HepG2 (cell line): ENCODE results near the gene PLA1A. TPM values are rescaled to one million over a fixed set of nuclear protein-coding genes. Genes with fewer than 3 reads are reported as not detected.

Experiments
- ATAC-seq: fragments of 200-7000 bp; cut with Tn5 transposase; 3 replicates; pipeline ENCODE4 v1.9.1; 2020; ENCODE audit warnings: mild to moderate bottlenecking, moderate library complexity
- BruUV-seq: library from RNA; stranded (reverse); fragments of 400-500 nt; replicated peaks from 2 replicates; lab custom pipeline; 2021; lab: Mats Ljungman, UMichigan
- CTCF ChIA-PET: fragments of 300-600 bp; formaldehyde crosslinking; extraction: SDS; loops from one replicate; lab custom pipeline; 2021; ENCODE audit warnings: low total read pairs, inconsistent platforms, low intra/inter-chr PET ratio; lab: Yijun Ruan, JAX
- POLR2A ChIA-PET: fragments of 350-600 bp; sonication (Branson Sonifier 250); formaldehyde crosslinking; loops from one replicate; lab custom pipeline; 2020; ENCODE audit warnings: antibody characterized with exemption, inconsistent platforms; lab: Yijun Ruan, JAX
- DNase-seq: peaks from one replicate; pipeline ENCODE4 v3.0.0-alpha.2; 2015; ENCODE audit warnings: low spot score
- FAIRE-seq: peaks from 3 replicates; lab custom pipeline; 2011; peaks lifted over from hg19 to GRCh38; lab: Jason Lieb, UNC
- H2AFZ ChIP-seq: one replicate; pipeline ENCODE4 v1.6.1; 2011; ENCODE audit warnings: low read length, inconsistent platforms
- H3K27ac ChIP-seq: fragments of 300-600 bp; 3 replicates; pipeline ENCODE4 v1.8.0; 2011; ENCODE audit warnings: mixed run types, mild to moderate bottlenecking, mixed read lengths, low read length, inconsistent platforms; ENCODE audit not compliant: insufficient read depth; ENCODE audit errors: extremely low read length
- H3K27me3 ChIP-seq, 2 experiments: fragments of 200-600 bp in 1 of 2; 2 replicates in 1 of 2; 3 replicates in 1 of 2; pipeline versions ENCODE4 v1.6.0 to v1.8.0; 2011; ENCODE audit warnings: low read length in 2 of 2, mild to moderate bottlenecking in 2 of 2, moderate library complexity in 2 of 2, inconsistent platforms in 1 of 2; ENCODE audit not compliant: insufficient read depth in 2 of 2, control insufficient read depth in 1 of 2
- H3K36me3 ChIP-seq, 2 experiments: fragments of 200-600 bp in 1 of 2; replicated peaks in 1 of 2; 2 replicates in 1 of 2; 3 replicates in 1 of 2; pipeline versions ENCODE4 v1.5.1 to v1.8.0; 2011; ENCODE audit warnings: low read length in 2 of 2, inconsistent platforms in 1 of 2; ENCODE audit not compliant: insufficient read depth in 2 of 2, control insufficient read depth in 1 of 2
- H3K4me1 ChIP-seq: 2 replicates; pipeline ENCODE4 v1.5.1; 2012; ENCODE audit warnings: low read length, inconsistent platforms; ENCODE audit not compliant: insufficient read depth
- H3K4me2 ChIP-seq: 2 replicates; pipeline ENCODE4 v1.6.0; 2011; ENCODE audit warnings: low read depth, low read length, inconsistent platforms
- H3K4me3 ChIP-seq, 3 experiments: fragments of 200-600 bp in 1 of 3; sonication (generic), shearing (Covaris generic) in 1 of 3; replicated peaks in 1 of 3; 2 replicates each; pipeline ENCODE4 v1.5.1; 2011 to 2016; ENCODE audit warnings: low read length in 3 of 3, inconsistent platforms in 2 of 3, low read depth in 2 of 3, mild to moderate bottlenecking in 2 of 3, control low read depth in 1 of 3, mixed read lengths in 1 of 3; ENCODE audit not compliant: insufficient read depth in 1 of 3
- H3K79me2 ChIP-seq: one replicate; pipeline ENCODE4 v1.6.1; 2011; ENCODE audit warnings: low read length, inconsistent platforms; ENCODE audit not compliant: insufficient read depth
- H3K9ac ChIP-seq: 2 replicates; pipeline ENCODE4 v1.6.0; 2011; ENCODE audit warnings: mild to moderate bottlenecking, low read depth, low read length, inconsistent platforms; ENCODE audit not compliant: insufficient read depth
- H3K9me3 ChIP-seq: 2 replicates; pipeline ENCODE4 v1.5.1; 2012; ENCODE audit warnings: mild to moderate bottlenecking, low read length
- H4K20me1 ChIP-seq: 2 replicates; pipeline ENCODE4 v1.6.0; 2011; ENCODE audit warnings: inconsistent platforms, mild to moderate bottlenecking, low read length, moderate library complexity; ENCODE audit not compliant: insufficient read depth
- CBX2 ChIP-seq, 2 experiments: fragments of 200-600 bp in 1 of 2; sonication (generic); formaldehyde crosslinking in 1 of 2; IDR thresholded peaks; 2 replicates each; pipeline versions ENCODE4 v1.7.0 to v1.8.1; 2018 to 2022; ENCODE audit warnings: low read depth in 2 of 2, low read length in 1 of 2, mild to moderate bottlenecking in 1 of 2, missing genetic modification reagents in 1 of 2
- HOXD1 ChIP-seq: sonication (generic); formaldehyde crosslinking; IDR thresholded peaks from 2 replicates; pipeline ENCODE4 v1.5.0; 2020; ENCODE audit warnings: missing genetic modification reagents
- JDP2 ChIP-seq: sonication (generic); formaldehyde crosslinking; IDR thresholded peaks from 2 replicates; pipeline ENCODE4 v1.8.1; 2022; ENCODE audit warnings: missing genetic modification reagents, borderline replicate concordance
- KAT8 ChIP-seq: IDR thresholded peaks from 2 replicates; pipeline ENCODE4 v1.6.1; 2016; ENCODE audit warnings: missing genetic modification reagents, missing compliant biosample characterization
- REXO4 ChIP-seq: sonication (generic); formaldehyde crosslinking; IDR thresholded peaks from 2 replicates; pipeline ENCODE4 v1.8.0; 2022; ENCODE audit warnings: missing genetic modification reagents, mild to moderate bottlenecking, borderline replicate concordance
- ZHX2 ChIP-seq, 2 experiments: sonication (generic) in 1 of 2; formaldehyde crosslinking in 1 of 2; IDR thresholded peaks; 2 replicates each; pipeline versions ENCODE4 v1.6.1 to v1.9.0; 2014 to 2022; ENCODE audit warnings: antibody characterized with exemption in 1 of 2, borderline replicate concordance in 1 of 2, inconsistent platforms in 1 of 2, low read depth in 1 of 2, missing genetic modification reagents in 1 of 2
- WGBS: methylation state at CpG from one replicate; pipeline ENCODE4 v1.1.6; 2017; ENCODE audit warnings: low lambda C conversion rate; 5-methylcytosine and 5-hydroxymethylcytosine counted together
- in situ Hi-C: cut with HindIII; loops from 2 replicates; pipeline ENCODE4 v1.10.0; 2017; ENCODE audit warnings: low pct_unique_long_range_greater_than_20kb; ENCODE audit not compliant: extremely low pct_ligation_motif_present
- intact Hi-C: fragments of 100-400 bp; cut with micrococcal nuclease; formaldehyde crosslinking; loops from one replicate; pipeline ENCODE4 v1.10.0; 2022; ENCODE audit not compliant: unreplicated experiment
- polyA plus RNA-seq, 8 experiments: library from polyadenylated mRNA; depleted of rRNA in 3 of 8; stranded (reverse) in 7 of 8; unstranded in 1 of 8; fragments of >200 nt; fragmentation: Illumina TruSeq in 4 of 8; extraction: Trizol in 4 of 8; gene quantifications; 2 replicates each; pipeline versions ENCODE4 v1.2.1 to v1.2.3, GENCODE V29; 2011 to 2016; ENCODE audit warnings: low read depth in 4 of 8, missing spikeins in 1 of 8, mixed read lengths in 1 of 8; ENCODE audit not compliant: insufficient read depth in 1 of 8
- total RNA-seq, 5 experiments: library from RNA; depleted of rRNA; stranded (reverse); fragments of >200 nt; fragmentation: Illumina TruSeq; extraction: Trizol; gene quantifications; 2 replicates each; pipeline ENCODE4 v1.2.3, GENCODE V29; 2016; ENCODE audit warnings: low read depth in 1 of 5

Gene PLA1A
- total and polyA plus RNA-seq, 2 of the 13 experiments (the other 11 are each of a cell fraction or from before 2014, with no cell fraction given), result 0.11 to 0.18 TPM

- H3K4me3 ChIP-seq, result no peak overlapping the region
- in situ Hi-C loops, result no loop called here
- intact Hi-C loops, result no loop called here
- FAIRE-seq, result no peak
- BruUV-seq, result no TSS peak
- H3K27ac ChIP-seq, result no peak overlapping the region
- no peaks in the 10 kb centered on the region for H3K79me2 ChIP-seq
- no peak for DNase-seq
- H4K20me1 ChIP-seq, result no peaks in the 10 kb centered on the region
- H3K4me1 ChIP-seq, result no peaks in the 10 kb centered on the region
- TF ChIP-seq KAT8 (CRISPR knock-in tag) (no peak), REXO4 (CRISPR knock-in tag) (no peak), HOXD1 (no peak), CBX2 (IDR thresholded peaks at IDR 0.05; ENCODE audit: low read depth, low read length) (no peak), CBX2 (CRISPR knock-in tag; IDR thresholded peaks at IDR 0.05; ENCODE audit: low read depth) (no peak), JDP2 (no peak), ZHX2 (IDR thresholded peaks at IDR 0.05; ENCODE audit: low read depth) (no peak), ZHX2 (CRISPR knock-in tag; IDR thresholded peaks at IDR 0.05; ENCODE audit: borderline replicate concordance) (no peak)
- TF ChIP-seq, all 625 proteins: peak for 0
- ChIA-PET POLR2A (no interaction called here), CTCF (no interaction called here)
- Histone ChIP-seq H3K36me3 (no peaks in the 10 kb centered on the region), H2AFZ (no peak overlapping the region), H3K4me2 (no peak overlapping the region), H3K27me3 (peaks cover 0 to 12% of the 10 kb centered on the region in 2 experiments; a peak in 2 of 5 replicates), H3K9ac (no peak overlapping the region), H3K9me3 (no peaks in the 10 kb centered on the region)
- ATAC-seq, result no peak
- 53% methylated on average over 3 of the region's 3 CpGs for WGBS
These were observed 39.8 kb upstream of the PLA1A start for GRCh38 chr3:119557877-119558269.
